NCI-H345 (cell line): ENCODE data around the gene ARHGAP28.
A peak's percentile ranks its signal among the peaks of the same experiment; 100 is the strongest.

Experiments
- DNase-seq: peaks from one replicate; lab custom pipeline; 2025; lab: John Stamatoyannopoulos, UW

The ARHGAP28 gene, protein sequence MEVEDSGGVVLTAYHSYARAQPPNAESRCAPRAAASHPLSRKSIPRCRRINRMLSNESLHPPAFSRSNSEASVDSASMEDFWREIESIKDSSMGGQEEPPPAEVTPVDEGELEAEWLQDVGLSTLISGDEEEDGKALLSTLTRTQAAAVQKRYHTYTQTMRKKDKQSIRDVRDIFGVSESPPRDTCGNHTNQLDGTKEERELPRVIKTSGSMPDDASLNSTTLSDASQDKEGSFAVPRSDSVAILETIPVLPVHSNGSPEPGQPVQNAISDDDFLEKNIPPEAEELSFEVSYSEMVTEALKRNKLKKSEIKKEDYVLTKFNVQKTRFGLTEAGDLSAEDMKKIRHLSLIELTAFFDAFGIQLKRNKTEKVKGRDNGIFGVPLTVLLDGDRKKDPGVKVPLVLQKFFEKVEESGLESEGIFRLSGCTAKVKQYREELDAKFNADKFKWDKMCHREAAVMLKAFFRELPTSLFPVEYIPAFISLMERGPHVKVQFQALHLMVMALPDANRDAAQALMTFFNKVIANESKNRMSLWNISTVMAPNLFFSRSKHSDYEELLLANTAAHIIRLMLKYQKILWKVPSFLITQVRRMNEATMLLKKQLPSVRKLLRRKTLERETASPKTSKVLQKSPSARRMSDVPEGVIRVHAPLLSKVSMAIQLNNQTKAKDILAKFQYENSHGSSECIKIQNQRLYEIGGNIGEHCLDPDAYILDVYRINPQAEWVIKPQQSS

DNA sequence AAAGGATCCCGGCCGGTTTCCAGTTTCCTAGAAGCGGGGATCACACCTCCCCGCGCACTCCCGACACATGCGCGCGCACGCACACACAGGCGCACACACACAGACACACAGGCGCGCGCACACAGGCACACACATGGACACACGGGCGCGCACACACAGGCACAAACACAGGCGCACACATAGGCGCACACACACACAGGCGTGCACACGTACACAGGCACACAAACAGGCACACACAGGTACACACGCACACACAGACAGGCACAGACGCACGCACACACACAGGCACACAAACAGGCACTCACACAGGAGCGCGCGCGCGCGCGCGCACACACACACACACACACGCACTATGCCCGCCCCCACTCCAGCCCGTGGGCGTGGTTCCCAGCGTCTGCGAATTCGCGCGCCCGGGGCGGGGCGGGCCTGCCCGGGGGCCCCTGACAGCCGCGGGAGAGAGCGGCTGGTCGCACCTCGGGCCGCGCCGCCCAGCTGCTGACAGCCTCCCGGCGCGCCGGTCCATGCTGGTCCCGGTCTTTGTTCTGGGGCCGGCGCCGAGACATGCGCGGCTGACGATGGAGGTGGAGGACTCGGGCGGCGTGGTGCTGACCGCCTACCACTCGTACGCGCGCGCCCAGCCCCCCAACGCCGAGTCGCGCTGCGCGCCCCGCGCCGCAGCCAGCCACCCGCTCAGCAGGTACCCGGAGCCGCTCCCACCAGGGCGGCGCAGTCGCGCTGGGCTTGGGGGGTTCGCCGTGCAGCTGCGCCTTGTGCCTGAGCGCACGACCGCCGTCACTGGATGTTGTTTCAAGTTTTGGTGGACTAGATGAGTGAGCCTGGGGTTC lies at the start of gene ARHGAP28:
TSS of gene ARHGAP28 (plus strand) at position 470 of the 845 bp plus-strand sequence. CDS start at position 576, 106 bp downstream.
- DNase-seq: peak; percentile 85

DNA sequence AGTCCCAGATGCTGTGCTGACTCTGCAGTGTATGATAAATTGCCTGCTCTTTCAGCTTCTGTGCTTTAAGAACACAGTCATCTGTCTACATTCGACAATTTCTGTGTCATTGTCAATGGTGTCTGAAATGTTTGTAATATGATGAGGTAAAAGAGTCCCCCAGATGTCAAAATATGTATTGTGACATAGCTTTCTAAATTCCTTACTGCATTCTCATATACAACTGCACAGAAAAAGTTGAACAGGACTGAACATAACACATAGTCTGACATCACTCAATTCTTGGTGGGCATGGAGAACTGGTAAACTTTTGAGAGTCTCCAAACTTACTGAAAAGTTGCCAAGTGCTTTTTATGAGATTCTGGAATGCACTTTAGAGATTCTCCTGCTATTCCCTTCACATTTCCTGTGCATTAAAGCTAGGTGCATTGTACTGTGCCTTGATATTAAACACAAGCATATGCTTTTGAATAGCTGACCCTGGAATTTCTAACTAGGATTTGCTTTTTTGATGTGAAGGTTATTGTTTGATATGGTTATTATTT lies 48.1 kb upstream of the ARHGAP28 start:
- no peak for DNase-seq

DNA sequence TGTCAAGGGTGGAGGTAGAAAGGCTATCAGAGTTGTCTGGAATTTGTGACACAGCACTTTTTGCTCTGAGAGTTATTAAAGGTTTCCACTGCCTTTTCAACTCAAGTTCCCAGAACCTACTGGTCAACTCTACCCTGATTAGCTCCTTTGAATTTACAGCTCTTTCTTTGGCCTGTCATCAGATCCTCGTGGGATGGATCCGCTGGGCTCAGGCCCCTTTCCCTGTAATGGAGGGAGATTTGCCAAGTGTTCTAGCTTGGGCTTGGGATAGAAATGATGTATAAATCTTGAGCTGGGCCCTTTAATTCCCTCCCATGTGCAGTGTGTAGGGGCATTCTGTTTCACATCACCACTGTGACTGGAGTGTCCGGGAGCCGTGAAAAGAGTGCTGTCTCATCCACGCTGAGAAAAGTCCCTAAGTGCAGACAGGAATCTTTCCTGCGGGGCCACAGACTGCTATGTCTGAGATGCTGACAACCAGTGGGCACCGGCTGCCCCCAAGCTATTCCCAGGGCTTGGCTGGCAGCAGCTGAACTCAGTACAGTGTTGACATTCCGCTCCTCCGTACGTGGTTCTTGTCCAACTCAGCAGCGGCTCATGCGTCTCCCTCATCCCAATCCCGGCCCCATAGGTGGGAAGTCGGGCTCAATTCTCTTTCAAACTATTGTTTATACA lies 46.9 kb upstream of the ARHGAP28 start:
- no peak for DNase-seq

GRCh38 chr18:6683112-6683876 lies 46.2 kb upstream of the ARHGAP28 start:
- no peak for DNase-seq

GRCh38 chr18:6687676-6688075 lies 41.8 kb upstream of the ARHGAP28 start:
- no peak for DNase-seq

DNA sequence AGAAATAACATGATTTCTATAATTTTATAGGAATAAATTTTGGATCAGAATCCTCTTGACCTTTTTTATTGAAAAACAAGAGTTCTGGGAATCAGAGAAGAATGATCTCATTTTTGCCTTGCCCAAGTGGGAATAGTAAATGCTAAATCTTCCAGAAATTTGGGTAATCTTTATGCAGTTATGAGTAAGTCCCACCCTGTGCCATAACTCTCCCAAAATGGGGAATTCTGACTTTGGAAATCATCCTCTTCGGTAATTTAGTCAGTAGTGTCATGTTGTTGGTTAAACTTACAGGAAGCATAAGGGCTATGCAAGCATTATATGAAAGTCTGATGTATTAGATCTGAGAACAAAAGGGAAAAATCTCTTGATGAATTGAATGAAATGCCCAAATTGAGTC lies 20.6 kb upstream of the ARHGAP28 start:
- DNase-seq: no peak

DNA sequence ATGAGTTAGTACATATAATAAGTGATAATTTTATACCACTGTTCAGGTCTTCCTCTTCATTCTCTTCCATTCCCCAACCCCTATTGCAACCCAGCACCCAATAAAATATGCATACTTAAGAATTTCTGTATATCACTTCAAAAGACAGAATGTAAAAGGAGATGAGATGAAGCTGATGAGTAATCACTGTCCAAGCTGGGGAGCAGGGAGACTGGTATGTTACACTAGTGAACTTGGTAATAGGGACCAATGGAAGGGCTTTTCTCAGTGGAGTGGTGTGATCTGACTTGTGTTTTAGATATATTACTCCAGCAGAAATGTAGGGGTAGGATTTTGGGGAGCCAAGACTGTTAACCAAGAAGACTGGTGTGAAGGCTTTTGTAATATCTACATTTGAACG lies 18.0 kb upstream of the ARHGAP28 start:
- no peak for DNase-seq

DNA sequence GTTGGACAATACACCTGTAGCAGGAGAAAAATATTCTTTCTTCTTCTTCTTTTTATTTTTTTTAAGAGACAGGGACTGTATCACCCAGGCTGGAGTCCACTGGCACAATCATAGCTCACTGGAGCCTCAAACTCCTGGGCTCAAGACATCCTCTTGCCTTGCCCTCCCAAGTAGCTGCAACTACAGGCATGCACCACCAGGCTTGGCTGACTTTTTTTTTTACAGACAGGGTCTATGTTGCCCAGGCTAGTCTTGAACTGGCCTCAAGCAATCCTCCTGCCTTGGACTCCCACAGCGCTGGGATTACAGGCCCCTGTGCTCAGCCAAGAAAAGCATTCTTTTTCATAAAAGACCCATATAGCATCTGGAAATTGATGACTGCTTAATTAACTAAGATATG lies 17.1 kb upstream of the ARHGAP28 start:
- no peak for DNase-seq

GRCh38 chr18:6714010-6714409 lies 15.5 kb upstream of the ARHGAP28 start:
- no peak for DNase-seq

DNA sequence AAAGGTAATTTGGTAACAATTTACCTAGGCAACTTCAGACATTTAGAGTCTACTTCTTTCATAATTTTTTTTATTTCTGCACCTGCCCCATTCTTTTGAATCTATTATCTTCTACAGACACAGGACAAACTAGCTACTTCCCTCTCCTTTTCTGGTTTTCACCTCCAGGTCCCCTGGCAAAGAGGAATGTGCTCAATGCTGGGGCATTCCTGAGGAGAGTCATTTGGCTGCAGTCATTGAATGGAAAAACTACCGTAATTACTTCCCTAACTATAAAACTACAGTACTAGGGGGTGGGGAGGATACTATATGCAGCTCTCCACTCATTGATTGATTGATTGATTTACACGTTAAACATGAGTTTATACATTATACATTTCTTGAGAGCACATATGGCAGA lies 11.2 kb upstream of the ARHGAP28 start:
- DNase-seq: no peak

DNA sequence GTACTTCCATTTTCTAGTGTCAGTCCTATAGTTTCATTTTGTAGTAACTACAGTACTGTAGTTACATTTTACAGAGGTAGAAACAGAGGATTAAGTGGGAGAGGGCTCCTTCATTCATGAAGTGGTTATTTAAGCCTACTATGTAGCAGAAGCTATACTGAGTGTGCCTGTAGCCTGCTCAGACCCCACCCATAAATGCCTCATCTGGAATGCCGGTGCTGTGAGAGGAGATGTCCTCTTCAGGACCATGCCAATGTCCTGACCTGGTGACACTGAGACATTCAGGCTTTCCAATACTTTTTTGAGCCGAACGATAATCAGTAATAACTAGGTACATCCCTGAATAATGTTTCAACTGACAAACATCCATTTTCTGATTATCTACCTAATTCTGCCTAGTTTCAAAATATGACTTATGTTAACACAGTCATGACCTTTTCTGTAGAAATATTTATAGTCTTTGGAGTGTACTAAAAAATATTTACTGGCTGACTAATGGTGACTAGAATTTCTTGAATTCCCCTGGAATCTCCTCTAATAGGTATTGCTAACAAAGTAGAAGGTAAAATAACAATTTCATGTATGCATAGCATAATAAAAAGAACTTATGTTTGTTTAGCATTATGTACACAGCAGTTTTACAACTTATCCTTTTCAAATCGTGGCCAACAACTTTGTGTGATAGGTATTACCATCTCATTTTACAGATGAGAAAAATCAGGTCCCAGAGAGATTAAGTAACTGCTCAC lies 10.2 kb upstream of the ARHGAP28 start:
- no peak for DNase-seq

- DNase-seq: no peak
These were observed 9.4 kb upstream of the ARHGAP28 start for GRCh38 chr18:6719910-6720683.

DNA sequence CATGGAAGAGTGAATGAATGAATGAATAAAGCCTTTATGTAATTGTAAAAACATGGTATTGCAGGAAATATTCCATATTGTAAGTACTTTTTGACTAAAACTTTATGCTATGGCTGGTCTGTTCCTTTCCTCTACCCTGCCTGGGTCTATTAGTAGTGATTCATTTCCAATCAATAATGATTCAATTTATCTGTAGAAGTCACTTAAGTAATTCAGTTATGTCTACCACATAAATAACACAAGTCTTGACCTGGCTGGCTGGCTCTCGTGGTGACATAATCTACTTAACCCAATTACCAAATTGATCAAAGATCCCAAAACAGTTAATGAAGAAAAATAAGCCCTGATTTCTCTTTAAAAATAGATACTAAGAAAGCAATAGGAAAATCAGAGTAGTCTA lies 7.8 kb upstream of the ARHGAP28 start:
- no peak for DNase-seq

DNA sequence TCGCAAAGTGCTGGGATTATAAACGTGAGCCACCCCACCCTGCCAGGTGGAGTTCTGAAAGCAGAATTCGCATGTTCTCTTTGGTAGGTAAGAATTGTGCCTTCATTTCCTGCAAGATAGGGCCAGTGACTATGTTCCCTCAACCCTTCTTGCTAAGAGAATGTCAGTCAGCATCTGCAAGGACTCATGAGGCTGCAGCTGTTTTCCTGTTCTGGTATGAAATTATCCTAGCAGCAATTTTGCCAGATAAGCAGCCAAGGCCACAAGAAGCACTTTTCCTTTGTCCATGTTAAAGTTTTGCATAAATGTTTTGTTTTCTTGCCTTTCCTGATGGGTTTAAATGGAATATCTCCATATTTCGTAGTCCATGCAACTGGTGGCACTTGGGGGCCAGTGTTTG lies 6.8 kb upstream of the ARHGAP28 start:
- no peak for DNase-seq

DNA sequence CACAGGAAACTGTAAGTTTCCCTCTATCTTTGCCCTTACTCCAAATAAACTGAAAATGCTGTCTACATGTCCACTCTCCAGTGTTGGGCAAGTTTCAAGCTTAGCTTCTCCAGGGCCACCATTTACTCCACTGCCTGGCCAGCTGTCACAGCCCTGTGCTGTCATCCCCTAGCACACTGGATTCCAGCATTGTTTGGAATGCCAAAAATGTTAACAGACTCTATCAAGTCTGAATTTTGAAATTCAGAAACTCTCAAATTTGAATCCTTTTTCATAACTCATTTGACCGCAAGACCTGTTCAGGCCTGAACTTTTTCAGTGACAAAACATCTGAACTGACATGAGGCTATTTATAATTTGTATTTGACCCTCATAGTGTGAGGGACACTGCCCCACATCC lies 5.2 kb upstream of the ARHGAP28 start:
- no peak for DNase-seq

GRCh38 chr18:6728331-6728730 lies 1.2 kb upstream of the ARHGAP28 start:
- DNase-seq: no peak

DNA sequence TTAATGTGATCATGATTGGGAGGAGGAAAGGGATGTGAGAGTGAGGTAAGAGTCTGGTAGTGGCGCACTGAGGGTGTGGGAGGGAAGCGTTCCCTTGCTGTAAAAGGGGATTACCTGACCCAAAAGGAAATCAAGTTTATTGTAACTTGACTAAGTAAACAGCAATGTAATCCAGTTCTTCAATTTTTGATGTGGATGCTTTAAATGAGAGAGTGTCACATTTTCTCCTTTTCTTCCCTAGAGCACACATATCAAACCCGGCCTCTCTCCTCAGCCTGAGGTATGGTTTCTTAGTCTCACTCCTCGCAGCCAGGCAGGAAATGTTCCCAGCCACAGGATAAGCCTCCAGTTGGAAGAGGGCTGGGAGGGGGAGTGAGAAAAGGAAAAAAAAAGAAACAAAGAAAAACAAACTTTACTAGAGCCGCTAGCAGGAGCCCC lies 688 bp upstream of the ARHGAP28 start:
- DNase-seq: no peak

- no peak for DNase-seq
These were observed 1.1 kb downstream of the ARHGAP28 start for GRCh38 chr18:6730416-6731221.

GRCh38 chr18:6731222-6731596 lies 1.7 kb downstream of the ARHGAP28 start:
- no peak for DNase-seq
